DOHH2 (cell line): ENCODE results near the gene CNNM4.

Source experiments
- H3F3A ChIP-seq: fragments of 200-600 bp; sonication (generic), shearing (Covaris generic); 2 replicates; pipeline ENCODE4 v1.6.0; 2016; ENCODE audit warnings: antibody characterized with exemption, mild to moderate bottlenecking; ENCODE audit not compliant: control insufficient read depth, insufficient read depth
- H3K27ac ChIP-seq: fragments of 200-600 bp; sonication (generic); 2 replicates; pipeline ENCODE4 v1.5.1; 2014; ENCODE audit warnings: low read depth, mild to moderate bottlenecking, low read length, moderate library complexity
- H3K27me3 ChIP-seq: fragments of 200-600 bp; sonication (generic); 2 replicates; pipeline ENCODE4 v1.6.1; 2014; ENCODE audit warnings: mild to moderate bottlenecking, low read length, mixed read lengths; ENCODE audit not compliant: control insufficient read depth
- H3K36me3 ChIP-seq: fragments of 200-600 bp; sonication (generic); 2 replicates; pipeline ENCODE4 v1.6.1; 2014; ENCODE audit warnings: mild to moderate bottlenecking, low read length, moderate library complexity, mixed read lengths; ENCODE audit not compliant: control insufficient read depth
- H3K4me1 ChIP-seq: fragments of 200-600 bp; sonication (generic); 2 replicates; pipeline ENCODE4 v1.6.1; 2014; ENCODE audit warnings: mild to moderate bottlenecking, low read length, mixed read lengths; ENCODE audit not compliant: control insufficient read depth
- H3K4me2 ChIP-seq: fragments of 200-600 bp; sonication (generic); 2 replicates; pipeline ENCODE4 v1.6.0; 2014; ENCODE audit warnings: mild to moderate bottlenecking, low read length, moderate library complexity
- H3K4me3 ChIP-seq: fragments of 200-600 bp; sonication (generic); 2 replicates; pipeline ENCODE4 v1.5.1; 2014; ENCODE audit warnings: mild to moderate bottlenecking, low read length, mixed read lengths
- H3K79me2 ChIP-seq: fragments of 200-600 bp; sonication (generic); 2 replicates; pipeline ENCODE4 v1.6.1; 2014; ENCODE audit warnings: mild to moderate bottlenecking, low read length, mixed read lengths; ENCODE audit not compliant: control insufficient read depth
- H3K9me2 ChIP-seq: fragments of 200-600 bp; sonication (generic); replicated peaks from 2 replicates; pipeline ENCODE4 v1.6.1; 2014; ENCODE audit warnings: mild to moderate bottlenecking, low read length, mixed read lengths; ENCODE audit not compliant: control insufficient read depth
- H3K9me3 ChIP-seq: fragments of 200-600 bp; sonication (generic); 2 replicates; pipeline ENCODE4 v1.6.1; 2014; ENCODE audit warnings: antibody characterized with exemption, low read length, mixed read lengths; ENCODE audit not compliant: control insufficient read depth, insufficient read depth
- H4K20me1 ChIP-seq: fragments of 200-600 bp; sonication (generic); 2 replicates; pipeline ENCODE4 v1.6.0; 2014; ENCODE audit warnings: low read depth, mild to moderate bottlenecking, antibody characterized with exemption, low read length, moderate library complexity; ENCODE audit not compliant: control insufficient read depth, insufficient read depth
- CTCF ChIP-seq: fragments of 200-600 bp; sonication (generic); IDR thresholded peaks from one replicate; pipeline ENCODE4 v1.5.1; 2014; ENCODE audit warnings: antibody characterized with exemption, mild to moderate bottlenecking, low read depth, low read length; ENCODE audit not compliant: poor library complexity, severe bottlenecking
- EZH2phosphoT487 ChIP-seq: fragments of 200-600 bp; sonication (generic); IDR thresholded peaks from 2 replicates; pipeline ENCODE4 v1.6.1; 2017; ENCODE audit warnings: borderline replicate concordance, mild to moderate bottlenecking, antibody characterized with exemption, low read length, moderate library complexity, mixed read lengths

The CNNM4 gene

GRCh38 chr2:96716388-96716787, 44.3 kb upstream of the CNNM4 start:
- Histone ChIP-seq H3K9me3 (no peaks in the 10 kb centered on the region), H3K9me2 (no peaks in the 10 kb centered on the region), H3K4me1 (no peaks in the 10 kb centered on the region), H3K4me3 (no peak overlapping the region), H3K36me3 (peaks cover 5% of the 10 kb centered on the region), H3K27ac (no peak overlapping the region), H3K27me3 (no peaks in the 10 kb centered on the region), H3K4me2 (no peak overlapping the region), H3F3A (no peaks in the 10 kb centered on the region), H4K20me1 (no peaks in the 10 kb centered on the region), H3K79me2 (no peaks in the 10 kb centered on the region)
- TF ChIP-seq EZH2phosphoT487 (no peak), CTCF (no peak)

- peaks cover 27% of the 10 kb centered on the region for H3K36me3 ChIP-seq
- H3K4me2 ChIP-seq, result no peak overlapping the region
- TF ChIP-seq EZH2phosphoT487, result no peak
- no peak for TF ChIP-seq CTCF
- no peaks in the 10 kb centered on the region for H4K20me1 ChIP-seq
- H3K27ac ChIP-seq, result no peak overlapping the region
- H3K79me2 ChIP-seq, result no peaks in the 10 kb centered on the region
- no peak overlapping the region for H3K4me3 ChIP-seq
- no peaks in the 10 kb centered on the region for H3K9me2 ChIP-seq
- no peaks in the 10 kb centered on the region for H3K4me1 ChIP-seq
- H3K9me3 ChIP-seq, result no peaks in the 10 kb centered on the region
- no peaks in the 10 kb centered on the region for H3F3A ChIP-seq
- no peaks in the 10 kb centered on the region for H3K27me3 ChIP-seq
Measured at GRCh38 chr2:96726131-96726530, 34.6 kb upstream of the CNNM4 start.

- H3K27ac ChIP-seq, result no peak overlapping the region
- no peaks in the 10 kb centered on the region for H3K79me2 ChIP-seq
- H3K4me2 ChIP-seq, result no peak overlapping the region
- no peaks in the 10 kb centered on the region for H3K4me1 ChIP-seq
- H3K36me3 ChIP-seq, result peaks cover 30% of the 10 kb centered on the region
- no peak overlapping the region for H3K4me3 ChIP-seq
- H4K20me1 ChIP-seq, result no peaks in the 10 kb centered on the region
- H3F3A ChIP-seq, result no peaks in the 10 kb centered on the region
- H3K9me3 ChIP-seq, result no peaks in the 10 kb centered on the region
- no peak for TF ChIP-seq EZH2phosphoT487
- TF ChIP-seq CTCF, result no peak
- no peaks in the 10 kb centered on the region for H3K9me2 ChIP-seq
- H3K27me3 ChIP-seq, result no peaks in the 10 kb centered on the region
Measured at GRCh38 chr2:96727431-96727830, 33.3 kb upstream of the CNNM4 start.

GRCh38 chr2:96729748-96730147, 31.0 kb upstream of the CNNM4 start:
- Histone ChIP-seq H3K36me3 (peaks cover 50% of the 10 kb centered on the region), H4K20me1 (no peaks in the 10 kb centered on the region), H3K4me2 (no peak overlapping the region), H3F3A (no peaks in the 10 kb centered on the region), H3K27ac (no peak overlapping the region), H3K4me3 (no peak overlapping the region), H3K9me3 (no peaks in the 10 kb centered on the region), H3K27me3 (no peaks in the 10 kb centered on the region), H3K79me2 (no peaks in the 10 kb centered on the region), H3K4me1 (no peaks in the 10 kb centered on the region), H3K9me2 (no peaks in the 10 kb centered on the region)
- no peak for TF ChIP-seq CTCF
- TF ChIP-seq EZH2phosphoT487, result no peak
